Neuronal stem cell (in vitro differentiated cells): ENCODE results near the gene PEMT.
A peak's percentile ranks its signal among the peaks of the same experiment; 100 is the strongest.

Experiments used
- DNase-seq: peaks from one replicate; pipeline ENCODE4 v3.0.0-alpha.2; 2013; ENCODE audit warnings: low spot score
- H2AFZ ChIP-seq: one replicate; pipeline ENCODE4 v1.6.1; 2013; ENCODE audit warnings: mild to moderate bottlenecking, low read length, inconsistent platforms
- H2AK5ac ChIP-seq: 2 replicates; pipeline ENCODE4 v1.6.1; 2013; ENCODE audit warnings: low read depth, mild to moderate bottlenecking, inconsistent platforms, low read length, moderate library complexity, mixed read lengths
- H2BK120ac ChIP-seq: 2 replicates; pipeline ENCODE4 v1.6.1; 2013; ENCODE audit warnings: low read depth, mild to moderate bottlenecking, inconsistent platforms, low read length, moderate library complexity, mixed read lengths
- H2BK12ac ChIP-seq: one replicate; pipeline ENCODE4 v1.6.1; 2013; ENCODE audit warnings: low read length, inconsistent platforms
- H2BK15ac ChIP-seq: 2 replicates; pipeline ENCODE4 v1.6.1; 2013; ENCODE audit warnings: mild to moderate bottlenecking, low read length, inconsistent platforms, mixed read lengths
- H2BK5ac ChIP-seq: one replicate; pipeline ENCODE4 v1.6.1; 2013; ENCODE audit warnings: inconsistent platforms, mild to moderate bottlenecking, low read length, moderate library complexity
- H3K14ac ChIP-seq: one replicate; pipeline ENCODE4 v1.6.1; 2013; ENCODE audit warnings: low read length, inconsistent platforms
- H3K18ac ChIP-seq: 2 replicates; pipeline ENCODE4 v1.6.1; 2013; ENCODE audit warnings: low read length, inconsistent platforms
- H3K23ac ChIP-seq: 2 replicates; pipeline ENCODE4 v1.6.1; 2013; ENCODE audit warnings: low read depth, mild to moderate bottlenecking, mixed read lengths, low read length, inconsistent platforms; ENCODE audit not compliant: poor library complexity
- H3K27ac ChIP-seq: replicated peaks from 3 replicates; pipeline ENCODE4 v1.5.1; 2013; ENCODE audit warnings: low read length, inconsistent platforms
- H3K27me3 ChIP-seq, 3 experiments: 2 replicates each; pipeline ENCODE4 v1.6.1; 2013; ENCODE audit warnings: low read length in 3 of 3, mild to moderate bottlenecking in 2 of 3, inconsistent platforms in 1 of 3, low read depth in 1 of 3, mixed read lengths in 1 of 3, moderate library complexity in 1 of 3; ENCODE audit not compliant: control insufficient read depth in 3 of 3, insufficient read depth in 3 of 3
- H3K36me3 ChIP-seq, 2 donors: replicated peaks in 1 of 2; 2 replicates each; pipeline ENCODE4 v1.6.1; 2013; ENCODE audit warnings: low read length in 2 of 2; ENCODE audit not compliant: control insufficient read depth in 2 of 2, insufficient read depth in 2 of 2
- H3K4ac ChIP-seq: 2 replicates; pipeline ENCODE4 v1.6.1; 2013; ENCODE audit warnings: inconsistent platforms, mild to moderate bottlenecking, low read length, moderate library complexity
- H3K4me1 ChIP-seq, 2 donors: 1 replicate in 1 of 2; 2 replicates in 1 of 2; pipeline ENCODE4 v1.6.1; 2013; ENCODE audit warnings: low read length in 2 of 2, low read depth in 1 of 2; ENCODE audit not compliant: control insufficient read depth in 2 of 2, insufficient read depth in 1 of 2
- H3K4me2 ChIP-seq: one replicate; pipeline ENCODE4 v1.6.1; 2013; ENCODE audit warnings: mild to moderate bottlenecking, low read length, inconsistent platforms; ENCODE audit not compliant: insufficient read depth, poor library complexity, severe bottlenecking
- H3K4me3 ChIP-seq, 2 donors: 2 replicates each; pipeline ENCODE4 v1.5.1; 2013; ENCODE audit warnings: low read length in 2 of 2, mild to moderate bottlenecking in 2 of 2, inconsistent platforms in 1 of 2, moderate library complexity in 1 of 2
- H3K79me1 ChIP-seq: one replicate; pipeline ENCODE4 v1.6.1; 2013; ENCODE audit warnings: low read depth, mild to moderate bottlenecking, inconsistent platforms, low read length, moderate library complexity
- H3K9ac ChIP-seq: one replicate; pipeline ENCODE4 v1.6.1; 2013; ENCODE audit warnings: mild to moderate bottlenecking, low read depth, low read length, inconsistent platforms; ENCODE audit not compliant: poor library complexity
- H3K9me3 ChIP-seq, 2 donors: replicated peaks in 1 of 2; 2 replicates each; pipeline versions ENCODE3 to v1.6.1; 2013; ENCODE audit warnings: low read length in 2 of 2, mild to moderate bottlenecking in 2 of 2, inconsistent platforms in 1 of 2, low read depth in 1 of 2, mixed read lengths in 1 of 2, moderate library complexity in 1 of 2; ENCODE audit not compliant: control insufficient read depth in 2 of 2, insufficient read depth in 1 of 2
- H4K8ac ChIP-seq: one replicate; pipeline ENCODE4 v1.6.1; 2013; ENCODE audit warnings: low read depth, mild to moderate bottlenecking, inconsistent platforms, low read length, moderate library complexity
- H4K91ac ChIP-seq: one replicate; pipeline ENCODE4 v1.6.1; 2013; ENCODE audit warnings: low read length, low read depth, mild to moderate bottlenecking, inconsistent platforms; ENCODE audit not compliant: poor library complexity
- WGBS, 2 donors: extraction: QIAGEN DNeasy Blood & Tissue Kit; methylation state at CpG; one replicate each; pipeline ENCODE4 v1.1.7; 2013; ENCODE audit warnings: missing lambda C conversion rate in 2 of 2, mixed read lengths in 1 of 2; ENCODE audit not compliant: insufficient read length in 2 of 2, insufficient replicate concordance in 1 of 2; ENCODE audit errors: extremely low coverage in 2 of 2; 5-methylcytosine and 5-hydroxymethylcytosine counted together

The PEMT gene

GRCh38 chr17:17545984-17546383 is 45.5 kb downstream of the PEMT start:
- Histone ChIP-seq H3K79me1 (no peaks in the 10 kb centered on the region), H2AFZ (no peak overlapping the region), H3K4me2 (no peak overlapping the region), H2BK12ac (no peak overlapping the region), H2BK15ac (no peak overlapping the region), H3K36me3 (no peaks in the 10 kb centered on the region), H3K27ac (no peak overlapping the region), H2BK120ac (no peak overlapping the region), H3K23ac (peak overlapping the region; percentile 45), H3K4me1 (peaks cover under 1% of the 10 kb centered on the region in 2 donors), H4K91ac (no peak overlapping the region), H3K18ac (no peak overlapping the region), H3K4ac (no peak overlapping the region), H2AK5ac (peak overlapping the region; percentile 2), H3K9ac (no peak overlapping the region), H4K8ac (no peak overlapping the region), H3K27me3 (no peaks in the 10 kb centered on the region), H3K4me3 (no peak overlapping the region), H2BK5ac (no peak overlapping the region), H3K9me3 (peaks cover 0 to 2% of the 10 kb centered on the region in 2 donors), H3K14ac (peak overlapping the region; percentile 1)
- no CpG with 5 or more reads among the region's 7 CpGs for WGBS, 2 donors
- DNase-seq: no peak

GRCh38 chr17:17545031-17545820 is 46.3 kb downstream of the PEMT start:
- Histone ChIP-seq H2AFZ (no peak overlapping the region), H4K8ac (no peak overlapping the region), H3K9ac (no peak overlapping the region), H2AK5ac (no peak overlapping the region), H4K91ac (no peak overlapping the region), H3K9me3 (peaks cover 0 to 2% of the 10 kb centered on the region in 2 donors), H2BK5ac (no peak overlapping the region), H3K27me3 (no peaks in the 10 kb centered on the region), H3K14ac (no peak overlapping the region), H3K4me3 (no peak overlapping the region), H2BK12ac (no peak overlapping the region), H3K79me1 (no peaks in the 10 kb centered on the region), H2BK120ac (no peak overlapping the region), H3K18ac (no peak overlapping the region), H3K4me1 (peaks cover 3 to 6% of the 10 kb centered on the region in 2 donors), H3K23ac (peak overlapping the region; percentile 40), H3K36me3 (no peaks in the 10 kb centered on the region), H3K4me2 (no peak overlapping the region), H3K4ac (no peak overlapping the region), H2BK15ac (no peak overlapping the region), H3K27ac (no peak overlapping the region)
- no CpG with 5 or more reads among the region's 20 CpGs for WGBS, 2 donors
- DNase-seq: no peak

GRCh38 chr17:17542906-17543635 is 48.4 kb downstream of the PEMT start:
- Histone ChIP-seq H2AFZ (no peak overlapping the region), H4K91ac (no peak overlapping the region), H3K23ac (peak overlapping the region; percentile 32), H3K27ac (no peak overlapping the region), H3K4me3 (no peak overlapping the region), H3K14ac (no peak overlapping the region), H2BK15ac (no peak overlapping the region), H3K36me3 (no peaks in the 10 kb centered on the region), H3K79me1 (no peaks in the 10 kb centered on the region), H2AK5ac (peak overlapping the region; percentile 65), H3K9me3 (peaks cover 0 to 2% of the 10 kb centered on the region in 2 donors), H2BK120ac (no peak overlapping the region), H3K9ac (no peak overlapping the region), H2BK12ac (no peak overlapping the region), H3K4ac (no peak overlapping the region), H3K18ac (no peak overlapping the region), H3K4me2 (no peak overlapping the region), H3K4me1 (peaks cover 5 to 8% of the 10 kb centered on the region in 2 donors), H3K27me3 (no peaks in the 10 kb centered on the region), H4K8ac (no peak overlapping the region), H2BK5ac (no peak overlapping the region)
- no CpG with 5 or more reads among the region's 22 CpGs for WGBS, 2 donors
- DNase-seq: no peak

DNA sequence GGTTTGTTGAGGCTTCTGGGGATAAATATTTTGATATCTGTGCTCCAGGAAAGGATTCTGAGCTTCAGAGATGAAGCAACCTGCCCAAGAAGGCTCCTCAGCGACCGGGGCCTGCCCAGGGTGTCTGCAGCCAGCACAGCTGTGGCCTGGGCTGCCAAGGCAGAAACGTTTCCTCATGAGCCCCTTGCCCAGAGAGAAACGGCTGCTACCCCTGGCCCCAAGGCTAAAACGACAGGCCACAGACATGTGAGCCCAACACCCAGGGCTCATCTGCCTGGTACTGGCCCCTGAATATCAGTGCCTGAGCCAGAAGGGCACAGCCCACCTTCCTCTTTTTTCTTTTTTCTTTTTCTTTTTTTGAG is 49.9 kb downstream of the PEMT start:
- no peaks in the 10 kb centered on the region for H3K36me3 ChIP-seq
- no peak overlapping the region for H2AFZ ChIP-seq
- H2AK5ac ChIP-seq: no peak overlapping the region
- no peak overlapping the region for H3K4me3 ChIP-seq
- H3K9ac ChIP-seq: no peak overlapping the region
- H3K18ac ChIP-seq: peak overlapping the region; percentile 69
- no peak overlapping the region for H3K23ac ChIP-seq
- H3K27ac ChIP-seq: no peak overlapping the region
- H4K91ac ChIP-seq: no peak overlapping the region
- WGBS, 2 donors: no CpG with 5 or more reads among the region's 5 CpGs
- H3K14ac ChIP-seq: no peak overlapping the region
- H3K79me1 ChIP-seq: no peaks in the 10 kb centered on the region
- no peak overlapping the region for H2BK120ac ChIP-seq
- H2BK5ac ChIP-seq: no peak overlapping the region
- H3K27me3 ChIP-seq: no peaks in the 10 kb centered on the region
- no peak for DNase-seq
- no peak overlapping the region for H3K4me2 ChIP-seq
- H4K8ac ChIP-seq: no peak overlapping the region
- H2BK12ac ChIP-seq: no peak overlapping the region
- H2BK15ac ChIP-seq: no peak overlapping the region
- H3K9me3 ChIP-seq: peaks cover 0 to 2% of the 10 kb centered on the region in 2 donors
- H3K4me1 ChIP-seq: peaks cover 5 to 8% of the 10 kb centered on the region in 2 donors
- no peak overlapping the region for H3K4ac ChIP-seq
